Stimulated activated CD8-positive, alpha-beta memory T cell treated with anti-CD3 and anti-CD28 coated beads, Interleukin-4, amount 100 ng/mL, for 1 hour (primary cell): Measurements from ENCODE around the gene ATG9B.
A peak's percentile ranks its signal among the peaks of the same experiment; 100 is the strongest.

Source experiments
- DNase-seq, 2 donors: peaks; one replicate each; pipeline ENCODE4 v3.0.0-alpha.2; 2020; ENCODE audit warnings: low read depth in 2 of 2, low spot score in 1 of 2

Gene ATG9B

DNA sequence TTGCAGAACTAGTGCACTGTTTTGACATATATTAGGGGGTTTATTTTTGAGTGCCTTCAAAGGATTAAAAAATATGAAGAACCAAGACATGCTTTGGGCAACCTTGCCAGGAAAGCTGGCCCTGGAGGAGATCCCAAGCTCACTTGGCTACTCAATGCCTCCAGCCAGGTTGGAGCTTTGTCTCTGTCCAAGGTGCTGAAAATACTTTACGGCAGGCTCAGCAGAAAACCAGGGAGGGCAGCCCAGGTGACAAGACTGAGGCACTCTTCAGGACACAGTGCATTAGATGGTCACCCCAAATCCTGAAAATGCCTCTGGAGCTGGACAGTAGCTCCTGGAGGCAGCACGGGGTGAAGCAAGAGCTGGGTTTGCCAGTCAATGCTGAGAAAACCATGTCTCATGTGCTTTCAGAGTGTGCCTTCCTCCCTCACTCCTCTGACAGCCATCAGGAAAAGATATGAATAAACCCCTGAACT is 40.4 kb downstream of the ATG9B start:
- DNase-seq, result no peak

DNA sequence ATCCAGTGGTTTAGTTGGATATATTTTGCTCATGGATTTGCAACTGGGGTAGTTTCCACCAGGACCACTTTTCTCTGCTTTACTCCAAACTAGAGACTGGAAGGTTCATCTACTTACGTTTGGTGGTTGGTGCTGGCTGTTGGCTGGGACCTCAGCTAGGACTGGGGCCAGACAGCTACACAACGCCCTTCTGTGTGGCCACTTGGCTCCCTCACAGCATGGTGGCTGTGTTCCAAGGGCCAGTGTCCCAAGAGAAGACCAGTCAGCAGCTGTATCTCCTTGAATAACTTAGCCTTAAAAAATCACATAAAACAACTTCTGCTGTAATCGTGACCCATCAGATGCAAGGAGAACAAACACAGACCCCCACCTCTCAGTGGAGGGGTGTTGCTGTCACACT is 41.9 kb downstream of the ATG9B start:
- DNase-seq, result no peak

DNA sequence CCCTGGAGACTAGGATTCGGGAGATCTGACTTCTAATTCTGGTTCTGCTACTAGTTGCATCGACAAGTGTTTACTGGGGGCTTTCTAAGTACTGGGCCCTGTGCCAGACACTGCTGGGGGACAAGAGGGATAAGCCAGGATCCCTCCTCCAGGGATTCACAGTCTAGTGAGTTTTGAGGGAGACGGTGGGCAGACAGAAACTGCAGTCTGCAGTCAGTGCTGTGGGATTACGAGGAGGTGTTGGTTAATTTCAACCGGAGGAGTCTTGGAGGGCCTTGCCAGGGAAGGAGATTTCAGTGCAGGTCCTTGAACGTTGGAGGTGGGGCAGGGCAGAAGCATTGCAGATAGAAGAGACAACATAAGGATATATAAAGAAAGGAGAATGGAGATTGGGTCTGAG is 42.6 kb downstream of the ATG9B start:
- no peak for DNase-seq

- no peak for DNase-seq
These were observed 43.6 kb downstream of the ATG9B start for GRCh38 chr7:150980663-150981062.

GRCh38 chr7:150979713-150980390 is 44.4 kb downstream of the ATG9B start:
- DNase-seq, result no peak

- no peak for DNase-seq
These were observed 46.0 kb downstream of the ATG9B start, which contains the start of gene KCNH2 for GRCh38 chr7:150978126-150978789. TSS of gene KCNH2 (minus strand) at chr7:150978321. CDS start at chr7:150977913, 408 bp downstream.

- DNase-seq, result no peak
These were observed 46.7 kb downstream of the ATG9B start for GRCh38 chr7:150977382-150978125.

- no peak for DNase-seq
These were observed 47.5 kb downstream of the ATG9B start for GRCh38 chr7:150976529-150977381.

DNA sequence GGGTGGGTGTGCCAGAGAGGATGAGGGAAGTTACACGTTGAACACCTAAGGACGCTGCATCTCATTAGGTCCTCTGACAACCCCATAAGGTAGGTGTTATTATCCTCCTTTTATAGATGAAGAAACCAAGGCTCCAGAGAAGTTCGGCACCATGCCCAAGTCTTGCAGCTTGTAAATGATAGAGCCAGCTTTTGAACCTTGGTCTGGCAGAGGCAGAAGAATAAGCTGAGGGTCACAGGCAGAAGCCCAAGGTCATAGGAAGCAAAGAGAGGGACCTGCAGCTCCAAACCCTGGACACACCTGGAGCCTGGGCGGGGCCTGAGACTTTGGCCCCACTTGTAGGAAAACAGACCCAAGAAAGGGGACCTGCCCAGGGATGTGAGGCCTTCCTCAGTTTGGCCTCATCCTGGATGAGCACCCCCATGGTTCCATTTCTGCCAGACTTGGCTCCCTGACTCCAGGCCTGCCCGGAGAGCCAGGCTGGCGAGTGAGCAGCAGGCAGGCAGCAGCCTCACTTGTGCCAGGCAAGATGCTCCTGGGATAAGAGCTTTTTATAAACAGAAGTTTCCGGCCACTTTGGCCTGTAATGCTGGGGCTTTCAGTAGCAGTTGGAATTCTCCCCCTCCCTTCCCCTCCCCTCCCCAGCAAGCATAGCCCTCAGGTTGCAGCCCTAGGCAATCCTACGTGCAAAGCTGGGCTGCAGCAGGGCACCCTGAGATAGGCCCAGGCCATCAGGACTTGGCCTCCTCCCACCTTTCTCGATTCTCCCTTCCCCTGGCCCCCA is 48.6 kb downstream of the ATG9B start:
- no peak for DNase-seq

DNA sequence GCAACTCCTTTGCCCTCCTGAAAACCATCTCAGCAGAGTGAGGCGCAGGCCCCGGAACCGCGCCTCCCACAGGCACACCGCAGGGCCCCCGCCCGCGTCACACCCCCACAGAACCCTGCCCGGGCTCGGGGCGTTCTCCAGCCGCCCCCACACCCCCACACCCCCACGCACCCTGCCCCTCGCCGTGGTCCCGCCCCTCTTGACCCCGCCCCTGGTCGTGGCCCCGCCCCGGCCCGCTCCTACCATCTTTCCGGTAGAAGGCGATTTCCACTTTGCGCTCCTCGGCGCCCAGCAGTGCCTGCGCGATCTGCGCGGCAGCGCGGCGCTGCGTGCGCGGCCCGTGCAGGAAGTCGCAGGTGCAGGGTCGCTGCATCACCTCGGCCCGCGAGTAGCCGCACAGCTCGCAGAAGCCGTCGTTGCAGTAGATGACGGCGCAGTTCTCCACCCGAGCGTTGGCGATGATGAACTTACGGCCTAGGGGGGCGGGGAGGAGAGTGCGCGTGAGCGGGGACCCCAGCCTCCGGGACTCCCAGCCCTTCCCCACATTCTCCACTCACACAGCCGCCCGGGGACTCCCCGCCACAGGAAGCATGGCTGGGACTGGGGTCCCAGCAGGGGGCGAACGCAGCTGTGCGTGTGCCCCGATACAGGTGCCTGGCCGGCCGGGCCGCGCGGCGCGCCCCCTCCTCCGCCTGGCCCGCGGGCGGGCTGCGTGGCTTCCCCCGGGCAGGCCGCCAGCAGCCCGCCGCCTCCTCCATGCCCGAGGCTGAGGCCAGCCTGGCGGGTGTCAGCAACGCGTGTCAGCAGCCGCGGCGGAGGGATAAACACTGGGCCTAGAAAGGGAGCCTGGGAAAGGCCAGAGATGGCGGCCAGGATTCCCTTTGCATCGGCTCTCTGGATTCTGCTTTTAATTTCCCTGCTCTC is 49.6 kb downstream of the ATG9B start:
- DNase-seq, result peak; percentile 41 to 68

DNA sequence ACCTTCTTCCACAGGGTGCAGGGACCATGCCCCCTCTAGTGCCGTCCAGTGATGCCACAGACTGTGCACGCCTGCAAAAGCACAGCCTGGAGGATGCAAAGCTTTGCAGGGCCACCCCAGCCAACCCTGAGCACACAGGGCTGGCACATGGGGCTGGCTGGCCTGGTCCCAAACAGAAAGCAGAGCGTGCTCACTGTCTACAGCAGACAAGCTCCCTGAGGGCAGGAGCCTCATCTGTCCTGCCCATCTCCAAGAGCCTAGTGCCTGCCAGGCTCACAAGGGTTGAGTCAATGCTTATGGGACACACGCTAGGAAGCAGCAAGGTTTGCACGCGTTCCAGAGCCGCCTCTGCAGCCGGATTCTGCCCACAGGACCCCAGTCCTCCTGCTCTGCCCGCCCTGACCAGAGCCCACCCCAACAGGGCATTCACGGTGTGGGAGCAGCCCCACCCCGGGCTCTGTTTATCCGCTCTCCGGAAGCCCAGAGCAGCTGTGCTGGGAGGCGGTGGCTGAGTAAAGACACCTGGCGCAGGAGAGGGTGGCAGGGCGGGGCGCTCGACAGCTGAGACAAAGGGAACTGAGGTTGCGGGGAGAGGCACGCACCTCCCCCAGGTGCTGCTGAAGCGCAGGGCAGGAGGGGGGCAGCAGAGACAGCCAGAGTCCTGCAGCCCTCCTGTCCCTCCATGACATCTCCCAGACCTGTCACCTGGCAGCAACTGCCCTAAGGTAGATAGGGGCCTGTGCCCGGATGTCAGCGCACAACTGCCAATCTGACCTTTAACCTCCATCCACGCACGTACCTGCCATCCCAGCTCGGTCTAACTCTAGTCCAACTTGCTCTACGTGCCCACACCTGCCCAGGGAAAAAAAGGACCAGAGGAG is 50.5 kb downstream of the ATG9B start:
- DNase-seq, result no peak

DNA sequence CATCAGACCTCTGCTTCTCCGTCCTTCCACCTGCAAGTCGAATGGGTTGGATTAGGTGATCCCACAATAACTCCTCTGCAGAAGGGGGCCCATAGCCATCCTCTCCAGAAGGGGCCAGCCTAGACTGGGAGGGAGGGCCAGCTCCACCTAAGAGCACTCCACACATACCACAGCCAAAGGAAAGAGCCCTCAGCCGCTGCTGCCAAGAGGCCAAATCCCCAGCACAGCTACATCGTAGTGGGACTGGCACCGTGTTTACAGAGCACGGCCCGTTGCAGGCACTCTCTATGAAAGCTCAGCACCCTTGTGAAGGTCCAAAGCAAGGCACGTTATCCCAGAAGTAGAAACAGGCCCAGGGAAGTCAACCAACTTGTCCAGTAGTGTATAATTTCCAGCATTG is 51.6 kb downstream of the ATG9B start:
- no peak for DNase-seq

DNA sequence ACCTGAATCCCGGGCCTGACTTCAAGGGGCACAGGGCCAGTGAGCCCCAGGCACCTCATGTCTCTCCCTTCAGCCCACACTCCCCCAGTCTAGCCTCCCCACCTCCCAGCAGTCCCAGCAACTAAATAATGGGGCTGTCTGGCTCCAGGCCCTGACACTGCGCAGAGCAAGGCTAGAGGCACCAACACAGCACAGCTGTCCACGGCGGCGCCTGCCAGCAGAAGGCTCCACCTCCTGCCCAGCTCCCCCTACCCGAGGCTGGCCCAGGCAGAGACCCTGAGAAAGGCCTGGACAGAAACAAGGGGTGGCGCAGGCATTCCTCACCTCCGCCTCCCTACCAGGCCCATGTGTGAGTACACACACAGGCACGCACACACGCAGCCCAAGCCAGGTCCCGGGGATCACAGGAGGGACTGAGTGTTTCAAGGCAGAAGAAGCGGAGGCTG is 52.2 kb downstream of the ATG9B start:
- DNase-seq, result no peak

DNA sequence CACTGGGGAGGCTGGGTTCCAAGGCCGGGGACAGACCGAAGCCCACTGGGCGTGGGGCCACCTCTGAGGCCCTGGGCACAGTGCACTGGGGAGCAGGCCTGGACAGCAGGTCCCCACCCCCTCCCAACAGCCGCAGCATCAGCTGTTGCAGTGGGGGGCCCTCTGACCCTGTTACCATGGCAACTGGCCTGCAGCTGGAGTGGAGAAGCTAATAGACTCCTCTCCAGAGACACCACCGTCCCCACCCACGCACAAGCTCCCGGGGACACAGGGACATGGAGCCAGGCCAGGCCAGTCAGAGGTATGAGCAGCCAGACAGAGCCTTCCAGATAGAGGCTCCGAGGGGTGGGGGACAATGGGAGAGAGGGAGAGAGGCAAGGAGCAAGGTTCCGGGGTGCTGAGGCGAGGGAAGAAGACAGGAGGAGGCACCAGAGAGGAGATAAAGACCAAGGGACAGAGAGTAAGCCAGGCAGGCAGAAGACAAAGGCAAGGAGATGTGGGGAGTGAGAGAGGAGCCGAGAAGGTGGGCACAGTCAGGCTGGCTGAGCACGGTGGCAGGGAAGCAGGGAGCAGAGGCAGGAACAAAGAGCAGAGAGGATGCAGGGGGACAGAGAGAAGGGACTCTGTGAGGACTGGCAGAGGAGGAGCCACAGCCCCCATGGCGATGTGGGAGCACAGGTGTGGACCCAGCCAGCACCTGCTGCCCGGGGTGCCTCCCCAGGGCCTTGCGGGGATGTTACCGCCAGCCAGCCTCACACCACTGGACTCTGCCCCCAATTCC is 52.9 kb downstream of the ATG9B start:
- no peak for DNase-seq

DNA sequence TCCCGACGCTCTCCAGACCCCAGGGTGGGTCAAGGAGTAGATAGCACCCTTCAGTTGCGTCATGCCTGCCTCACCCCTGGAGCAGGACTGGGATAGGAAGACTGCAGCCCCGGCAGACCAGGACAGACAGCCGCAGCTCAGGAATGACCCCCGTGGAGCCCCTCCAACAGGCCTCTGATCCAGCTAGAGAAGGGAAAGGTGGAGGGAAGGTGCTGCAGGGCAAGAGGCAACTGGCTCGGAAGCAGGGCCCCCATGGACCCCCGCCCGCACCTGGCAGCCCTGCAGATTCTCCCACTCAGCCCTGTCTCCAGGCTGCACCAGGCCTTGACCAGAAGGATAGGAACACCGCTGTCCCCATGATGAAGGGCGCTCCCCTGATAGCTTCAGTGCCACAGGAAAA is 53.9 kb downstream of the ATG9B start:
- no peak for DNase-seq

- DNase-seq, result no peak
These were observed 54.8 kb downstream of the ATG9B start for GRCh38 chr7:150969475-150969874.

GRCh38 chr7:150968734-150969372 is 55.4 kb downstream of the ATG9B start:
- no peak for DNase-seq
